Psoas muscle (tissue), 8 donors: ENCODE results near the gene CA12. TPM values are rescaled to one million over a fixed set of nuclear protein-coding genes. Genes with fewer than 3 reads are reported as not detected.

Source experiments
- ATAC-seq, 4 donors: fragments of 200-7000 bp; cut with Tn5 transposase; one replicate each; pipeline ENCODE4 v1.9.1; 2020; ENCODE audit warnings: moderate library complexity in 3 of 4, mild to moderate bottlenecking in 2 of 4
- DNase-seq, 2 donors: peaks; one replicate each; pipeline ENCODE4 v3.0.0-alpha.2; 2020
- H3K27ac ChIP-seq: fragments of 200-600 bp; one replicate; pipeline ENCODE4 v1.8.0; 2022
- H3K27me3 ChIP-seq, 3 donors: fragments of 200-600 bp in 1 of 3; one replicate each; pipeline versions ENCODE4 v1.6.1 to v1.8.0; 2013 to 2022; ENCODE audit warnings: low read length in 2 of 3, mild to moderate bottlenecking in 2 of 3, moderate library complexity in 1 of 3; ENCODE audit not compliant: insufficient read depth in 3 of 3
- H3K36me3 ChIP-seq, 2 donors: fragments of 200-600 bp in 1 of 2; one replicate each; pipeline versions ENCODE4 v1.6.1 to v1.8.0; 2013 to 2022; ENCODE audit warnings: low read depth in 1 of 2, mild to moderate bottlenecking in 1 of 2, moderate library complexity in 1 of 2; ENCODE audit not compliant: insufficient read depth in 1 of 2
- H3K4me1 ChIP-seq: fragments of 200-600 bp; one replicate; pipeline ENCODE4 v1.8.0; 2022
- H3K4me3 ChIP-seq: fragments of 200-600 bp; one replicate; pipeline ENCODE4 v1.8.0; 2022; ENCODE audit warnings: mild to moderate bottlenecking
- H3K9me3 ChIP-seq: fragments of 200-600 bp; one replicate; pipeline ENCODE4 v1.8.0; 2022
- CTCF ChIP-seq: fragments of 200-600 bp; IDR thresholded peaks from one replicate; pipeline ENCODE4 v1.8.0; 2022; ENCODE audit warnings: antibody characterized with exemption
- WGBS, 3 donors: extraction: QIAGEN DNeasy Blood & Tissue Kit; methylation state at CpG; one replicate each; pipeline versions ENCODE4 v1.1.6 to v1.1.7; 2013; 5-methylcytosine and 5-hydroxymethylcytosine counted together
- intact Hi-C, 2 donors: fragments of 100-400 bp; cut with DNase I; formaldehyde crosslinking; loops; one replicate each; pipeline versions ENCODE4 v1.11.0 to v1.14.2; 2022
- polyA plus RNA-seq, 3 donors: library from polyadenylated mRNA; stranded (reverse); fragments of 200-250 nt; gene quantifications; one replicate each; pipeline ENCODE4 v1.2.3, GENCODE V29; 2013
- total RNA-seq, 4 donors: library from RNA; stranded (reverse); fragmentation: NEBNext Ultra II Directional in 2 of 4; extraction: Animal tissue kit (Norgen Biotek cat#: 25700) in 2 of 4; gene quantifications; one replicate each; pipeline versions ENCODE4 v1.2.1 to v1.2.4, GENCODE V29; 2021 to 2023
- donor health status: healthy with polysubstance abuse.
- donor health status: DM: no; HTN: no; CAD: no; lungs with moderate emphysema.
- donor health status: Bipolar disorder and iron deficiency.
- donor health status: healthy.
- donor health status: DM: yes; HTN: yes; CAD: no.
- donor health status: DM: no; HTN: no; CAD: no.
- donor health status: DM: no; HTN: no; CAD: no.
- donor health status: DM: yes; HTN: yes; CAD: no.

Gene CA12
- total and polyA plus RNA-seq, 7 donors: 0.01 to 0.25 (median 0.16) TPM

- TF ChIP-seq CTCF: no peak
- DNase-seq: no peak
- Histone ChIP-seq H3K4me1 (peaks cover 12% of the 10 kb centered on the region), H3K27ac (no peak overlapping the region), H3K36me3 (no peaks in the 10 kb centered on the region), H3K4me3 (no peak overlapping the region), H3K27me3 (peaks cover 0 to 23% (median 3%) of the 10 kb centered on the region in 3 donors), H3K9me3 (no peaks in the 10 kb centered on the region)
- 88 to 93% (median 89%) methylated on average over 5 of the region's 5 CpGs for WGBS, 3 donors
- no peak for ATAC-seq
- intact Hi-C loops: no loop called here
Measured at GRCh38 chr15:63380151-63380807, 1.4 kb downstream of the CA12 start.

GRCh38 chr15:63379492-63380150 is 2.0 kb downstream of the CA12 start:
- peaks cover 18% of the 10 kb centered on the region for H3K4me1 ChIP-seq
- H3K27ac ChIP-seq: no peak overlapping the region
- intact Hi-C loops: no loop called here
- TF ChIP-seq CTCF: no peak
- DNase-seq (no peak), ATAC-seq (no peak)
- H3K4me3 ChIP-seq: no peak overlapping the region
- WGBS, 3 donors: 88 to 97% (median 88%) methylated on average over 2 of the region's 2 CpGs
- no peaks in the 10 kb centered on the region for H3K9me3 ChIP-seq
- H3K27me3 ChIP-seq: peaks cover 0 to 23% (median 3%) of the 10 kb centered on the region in 3 donors
- no peaks in the 10 kb centered on the region for H3K36me3 ChIP-seq

GRCh38 chr15:63378946-63379345 is 2.7 kb downstream of the CA12 start:
- no peak overlapping the region for H3K4me3 ChIP-seq
- H3K9me3 ChIP-seq: no peaks in the 10 kb centered on the region
- intact Hi-C loops: no loop called here
- TF ChIP-seq CTCF: no peak
- DNase-seq: no peak
- peaks cover 0 to 23% (median 3%) of the 10 kb centered on the region in 3 donors for H3K27me3 ChIP-seq
- no peak overlapping the region for H3K27ac ChIP-seq
- no peaks in the 10 kb centered on the region for H3K36me3 ChIP-seq
- no peak for ATAC-seq
- WGBS, 3 donors: 87 to 95% (median 87%) methylated on average over 7 of the region's 7 CpGs
- peaks cover 20% of the 10 kb centered on the region for H3K4me1 ChIP-seq

- 31 to 39% (median 35%) methylated on average over 11 of the region's 11 CpGs for WGBS, 3 donors
- Histone ChIP-seq H3K4me1 (peaks cover 11% of the 10 kb centered on the region), H3K4me3 (no peak overlapping the region), H3K27me3 (peaks cover 0 to 7% (median 3%) of the 10 kb centered on the region in 3 donors), H3K36me3 (no peaks in the 10 kb centered on the region), H3K27ac (no peak overlapping the region), H3K9me3 (no peaks in the 10 kb centered on the region)
- intact Hi-C loops: no loop called here
- TF ChIP-seq CTCF: no peak
- DNase-seq: peak; percentile 48 to 56
- ATAC-seq: peak in 2 of 4 donors; percentile 17 to 31
Measured at GRCh38 chr15:63374686-63375520, 6.7 kb downstream of the CA12 start.
